Measurements from ENCODE around the gene PANX1.

The PANX1 gene

DNA sequence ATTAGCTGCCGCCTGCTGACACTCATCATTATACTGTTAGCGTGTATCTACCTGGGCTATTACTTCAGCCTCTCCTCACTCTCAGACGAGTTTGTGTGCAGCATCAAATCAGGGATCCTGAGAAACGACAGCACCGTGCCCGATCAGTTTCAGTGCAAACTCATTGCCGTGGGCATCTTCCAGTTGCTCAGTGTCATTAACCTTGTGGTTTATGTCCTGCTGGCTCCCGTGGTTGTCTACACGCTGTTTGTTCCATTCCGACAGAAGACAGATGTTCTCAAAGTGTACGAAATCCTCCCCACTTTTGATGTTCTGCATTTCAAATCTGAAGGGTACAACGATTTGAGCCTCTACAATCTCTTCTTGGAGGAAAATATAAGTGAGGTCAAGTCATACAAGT lies 51.1 kb downstream of the PANX1 start:
- TF ChIP-seq, protein P1, sequence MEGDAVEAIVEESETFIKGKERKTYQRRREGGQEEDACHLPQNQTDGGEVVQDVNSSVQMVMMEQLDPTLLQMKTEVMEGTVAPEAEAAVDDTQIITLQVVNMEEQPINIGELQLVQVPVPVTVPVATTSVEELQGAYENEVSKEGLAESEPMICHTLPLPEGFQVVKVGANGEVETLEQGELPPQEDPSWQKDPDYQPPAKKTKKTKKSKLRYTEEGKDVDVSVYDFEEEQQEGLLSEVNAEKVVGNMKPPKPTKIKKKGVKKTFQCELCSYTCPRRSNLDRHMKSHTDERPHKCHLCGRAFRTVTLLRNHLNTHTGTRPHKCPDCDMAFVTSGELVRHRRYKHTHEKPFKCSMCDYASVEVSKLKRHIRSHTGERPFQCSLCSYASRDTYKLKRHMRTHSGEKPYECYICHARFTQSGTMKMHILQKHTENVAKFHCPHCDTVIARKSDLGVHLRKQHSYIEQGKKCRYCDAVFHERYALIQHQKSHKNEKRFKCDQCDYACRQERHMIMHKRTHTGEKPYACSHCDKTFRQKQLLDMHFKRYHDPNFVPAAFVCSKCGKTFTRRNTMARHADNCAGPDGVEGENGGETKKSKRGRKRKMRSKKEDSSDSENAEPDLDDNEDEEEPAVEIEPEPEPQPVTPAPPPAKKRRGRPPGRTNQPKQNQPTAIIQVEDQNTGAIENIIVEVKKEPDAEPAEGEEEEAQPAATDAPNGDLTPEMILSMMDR (IDR thresholded peaks at IDR 0.05; ENCODE audit: low read depth, low read length), result no peak
- no peak overlapping the region for H3K4me3 ChIP-seq (ENCODE audit: low read depth, low read length)

DNA sequence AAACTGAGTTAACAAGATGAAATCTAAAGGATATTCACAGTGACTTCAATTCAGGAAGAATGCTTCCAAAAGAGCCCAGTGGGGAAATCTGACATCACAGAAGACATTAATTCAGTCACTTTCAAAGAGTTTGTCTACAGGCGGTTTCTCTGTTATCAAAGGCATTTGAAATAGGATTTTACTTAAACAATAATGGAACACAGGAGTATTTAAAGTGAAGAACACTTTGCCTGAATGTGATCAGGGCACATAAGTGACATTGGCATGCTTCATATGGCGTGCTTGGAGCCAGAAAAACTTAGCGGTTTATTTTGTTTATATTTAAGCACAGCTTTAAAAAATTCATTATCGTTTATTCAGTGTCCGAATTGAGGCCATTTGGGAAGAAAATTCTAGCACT lies 52.9 kb downstream of the PANX1 start:
- TF ChIP-seq, protein P1 (IDR thresholded peaks at IDR 0.05; ENCODE audit: low read depth, low read length), result no peak
- no peak overlapping the region for H3K4me3 ChIP-seq (ENCODE audit: low read depth, low read length)

DNA sequence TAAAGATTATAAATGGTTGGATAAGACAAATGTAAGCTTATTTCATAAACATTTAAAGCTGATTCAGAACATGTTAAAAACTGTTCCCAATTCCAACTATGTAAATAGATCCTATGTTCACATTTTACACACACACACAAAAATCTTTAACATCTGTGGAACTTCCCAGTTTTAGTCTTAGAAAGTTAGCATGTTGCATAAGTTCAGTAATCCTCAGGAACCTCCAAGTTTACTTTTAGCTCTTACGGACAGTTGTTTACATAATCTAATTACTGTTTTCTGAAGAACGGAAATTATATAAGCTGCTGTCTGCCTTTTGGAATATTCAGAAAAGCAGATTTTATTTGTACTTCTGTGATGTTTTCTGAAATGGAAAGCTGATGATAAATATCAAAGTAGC lies 53.3 kb downstream of the PANX1 start:
- TF ChIP-seq, protein P1 (IDR thresholded peaks at IDR 0.05; ENCODE audit: low read depth, low read length), result no peak
- H3K4me3 ChIP-seq (ENCODE audit: low read depth, low read length), result no peak overlapping the region

DNA sequence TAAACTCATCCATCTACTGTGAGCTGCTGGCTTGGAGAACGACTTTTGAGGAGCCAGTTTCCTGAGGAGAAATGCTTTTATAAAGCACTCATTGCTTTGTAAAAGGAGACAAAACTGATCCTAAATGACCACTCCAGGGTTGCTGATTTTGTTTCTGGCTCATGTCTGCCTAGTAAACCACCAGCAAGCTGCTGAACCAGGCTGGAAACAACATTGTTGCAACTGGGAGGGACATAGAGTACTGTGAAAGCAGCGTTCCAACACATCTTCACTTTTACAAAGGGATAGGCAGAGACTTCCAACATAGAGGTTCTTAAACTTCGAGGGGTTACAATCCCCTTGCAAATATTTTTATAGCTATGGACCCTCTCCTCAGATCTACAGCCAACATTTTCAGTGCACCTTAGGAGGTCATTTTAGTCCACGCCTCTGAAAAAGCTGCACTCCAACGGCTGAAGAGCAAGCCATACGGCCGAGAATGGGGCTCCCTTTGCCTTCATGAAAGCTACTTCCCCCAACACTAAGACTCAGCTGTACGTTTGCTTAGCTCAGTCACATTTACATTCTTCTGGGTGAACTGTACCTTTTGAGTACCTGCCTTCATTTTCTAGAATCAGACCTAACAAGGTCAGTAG lies 54.7 kb downstream of the PANX1 start:
- TF ChIP-seq, protein P1 (IDR thresholded peaks at IDR 0.05; ENCODE audit: low read depth, low read length), result no peak
- H3K4me3 ChIP-seq (ENCODE audit: low read depth, low read length), result no peak overlapping the region

DNA sequence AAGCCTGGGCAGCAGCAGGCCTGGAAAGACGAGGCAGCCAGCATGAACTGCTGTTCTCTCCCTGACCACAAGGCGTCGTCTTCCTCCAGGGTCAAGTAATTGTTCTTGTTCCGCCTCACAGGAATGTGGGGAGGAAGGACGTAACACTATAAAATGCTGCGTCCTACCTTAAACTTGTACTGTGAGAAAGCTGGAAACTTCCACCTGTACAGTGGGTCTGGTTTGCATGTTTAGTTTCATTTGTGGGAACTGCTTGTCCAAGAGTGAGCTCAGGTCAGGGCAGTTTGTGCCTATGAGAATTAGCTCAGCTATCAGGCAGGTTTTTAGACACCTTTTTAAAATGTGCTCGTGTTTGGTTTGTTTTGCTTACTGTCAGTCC lies 55.2 kb downstream of the PANX1 start:
- no peak overlapping the region for H3K4me3 ChIP-seq (ENCODE audit: low read depth, low read length)
- TF ChIP-seq, protein P1 (IDR thresholded peaks at IDR 0.05; ENCODE audit: low read depth, low read length), result peak; percentile 89

DNA sequence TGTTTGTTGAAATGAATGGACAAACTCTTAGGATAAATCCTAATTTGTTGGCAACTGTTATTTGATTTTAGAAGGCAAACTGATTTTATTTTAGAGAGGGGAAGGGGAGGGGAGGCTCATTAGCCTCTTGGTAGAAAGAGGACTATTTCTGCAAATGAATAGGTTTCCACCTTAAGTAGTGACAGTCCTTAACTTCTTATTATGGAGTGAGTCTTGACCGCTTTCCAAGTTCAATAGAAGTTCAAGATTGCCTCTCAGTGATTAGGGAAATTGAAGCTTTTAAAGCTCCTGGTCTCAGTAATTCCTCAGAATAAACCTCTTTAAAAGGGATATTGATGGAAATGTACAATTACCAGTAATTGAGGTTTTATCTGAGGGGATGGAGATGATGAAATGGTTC lies 55.7 kb downstream of the PANX1 start:
- TF ChIP-seq, protein P1 (IDR thresholded peaks at IDR 0.05; ENCODE audit: low read depth, low read length), result no peak
- no peak overlapping the region for H3K4me3 ChIP-seq (ENCODE audit: low read depth, low read length)

DNA sequence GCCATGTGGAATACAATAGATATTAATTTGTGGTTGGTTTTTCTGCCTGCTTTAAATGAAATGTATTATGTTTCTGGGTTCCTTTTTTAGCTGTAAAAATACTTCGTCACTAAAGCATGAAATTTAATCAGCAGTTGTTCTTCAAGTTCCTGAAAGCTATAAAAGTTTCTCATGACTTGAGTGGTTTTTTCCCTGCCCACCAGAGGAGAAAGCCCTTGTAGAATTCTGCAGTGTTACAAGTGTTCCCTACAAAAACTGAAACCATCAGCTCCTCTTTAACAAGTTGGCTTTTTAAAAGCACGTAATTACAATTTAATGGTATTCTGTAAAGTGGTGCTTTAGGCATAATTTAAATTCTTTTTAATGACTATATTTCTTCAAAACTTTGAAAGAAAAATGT lies 56.2 kb downstream of the PANX1 start:
- TF ChIP-seq, protein P1 (IDR thresholded peaks at IDR 0.05; ENCODE audit: low read depth, low read length), result no peak
- no peak overlapping the region for H3K4me3 ChIP-seq (ENCODE audit: low read depth, low read length)
